NB4 (cell line): Measurements from ENCODE around the gene MYO19.

Source experiments
- MYC ChIP-seq: IDR thresholded peaks from 2 replicates; pipeline ENCODE4 v1.6.1; 2011; ENCODE audit warnings: low read depth, low read length
- TF ChIP-seq, protein P1 (sequence below): IDR thresholded peaks from one replicate; pipeline ENCODE4 v1.5.1; 2012; ENCODE audit warnings: low read depth, low read length

DNA sequence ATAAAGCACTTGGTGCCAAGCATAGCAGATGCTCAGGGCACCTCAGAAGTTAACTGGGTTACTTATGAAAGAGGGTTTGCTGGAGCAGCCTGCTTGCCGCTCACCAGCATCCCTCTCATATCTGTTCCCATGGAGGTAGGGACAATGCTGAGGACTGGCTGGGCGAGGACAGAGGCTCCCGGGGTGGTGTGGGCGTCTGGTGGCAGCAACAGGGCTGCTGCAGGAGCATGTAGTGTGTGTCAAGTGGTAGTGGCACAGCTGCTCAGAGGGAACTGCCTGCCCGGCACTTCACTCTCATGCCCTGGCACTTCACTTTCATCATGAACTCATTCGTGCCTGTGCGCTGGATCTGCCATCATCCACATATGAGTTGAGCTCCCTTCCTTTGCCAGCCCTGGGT is 75.1 kb downstream of the MYO19 start:
- TF ChIP-seq, protein P1, sequence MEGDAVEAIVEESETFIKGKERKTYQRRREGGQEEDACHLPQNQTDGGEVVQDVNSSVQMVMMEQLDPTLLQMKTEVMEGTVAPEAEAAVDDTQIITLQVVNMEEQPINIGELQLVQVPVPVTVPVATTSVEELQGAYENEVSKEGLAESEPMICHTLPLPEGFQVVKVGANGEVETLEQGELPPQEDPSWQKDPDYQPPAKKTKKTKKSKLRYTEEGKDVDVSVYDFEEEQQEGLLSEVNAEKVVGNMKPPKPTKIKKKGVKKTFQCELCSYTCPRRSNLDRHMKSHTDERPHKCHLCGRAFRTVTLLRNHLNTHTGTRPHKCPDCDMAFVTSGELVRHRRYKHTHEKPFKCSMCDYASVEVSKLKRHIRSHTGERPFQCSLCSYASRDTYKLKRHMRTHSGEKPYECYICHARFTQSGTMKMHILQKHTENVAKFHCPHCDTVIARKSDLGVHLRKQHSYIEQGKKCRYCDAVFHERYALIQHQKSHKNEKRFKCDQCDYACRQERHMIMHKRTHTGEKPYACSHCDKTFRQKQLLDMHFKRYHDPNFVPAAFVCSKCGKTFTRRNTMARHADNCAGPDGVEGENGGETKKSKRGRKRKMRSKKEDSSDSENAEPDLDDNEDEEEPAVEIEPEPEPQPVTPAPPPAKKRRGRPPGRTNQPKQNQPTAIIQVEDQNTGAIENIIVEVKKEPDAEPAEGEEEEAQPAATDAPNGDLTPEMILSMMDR = no peak
- TF ChIP-seq MYC = no peak
